GM21381 (cell line): ENCODE measurements around the gene ADRA2B.
"Not testable (repeated sequence)": the region's sequence is repeated elsewhere in the genome, so short reads cannot be mapped to it uniquely, and the experiment has no call there.

Source experiments
- ATAC-seq: cut with Tn5 transposase; IDR thresholded peaks from one replicate; pipeline ENCODE4 v1.9.1; 2021; ENCODE audit warnings: mild to moderate bottlenecking, moderate library complexity; ENCODE audit not compliant: unreplicated experiment

Gene ADRA2B

DNA sequence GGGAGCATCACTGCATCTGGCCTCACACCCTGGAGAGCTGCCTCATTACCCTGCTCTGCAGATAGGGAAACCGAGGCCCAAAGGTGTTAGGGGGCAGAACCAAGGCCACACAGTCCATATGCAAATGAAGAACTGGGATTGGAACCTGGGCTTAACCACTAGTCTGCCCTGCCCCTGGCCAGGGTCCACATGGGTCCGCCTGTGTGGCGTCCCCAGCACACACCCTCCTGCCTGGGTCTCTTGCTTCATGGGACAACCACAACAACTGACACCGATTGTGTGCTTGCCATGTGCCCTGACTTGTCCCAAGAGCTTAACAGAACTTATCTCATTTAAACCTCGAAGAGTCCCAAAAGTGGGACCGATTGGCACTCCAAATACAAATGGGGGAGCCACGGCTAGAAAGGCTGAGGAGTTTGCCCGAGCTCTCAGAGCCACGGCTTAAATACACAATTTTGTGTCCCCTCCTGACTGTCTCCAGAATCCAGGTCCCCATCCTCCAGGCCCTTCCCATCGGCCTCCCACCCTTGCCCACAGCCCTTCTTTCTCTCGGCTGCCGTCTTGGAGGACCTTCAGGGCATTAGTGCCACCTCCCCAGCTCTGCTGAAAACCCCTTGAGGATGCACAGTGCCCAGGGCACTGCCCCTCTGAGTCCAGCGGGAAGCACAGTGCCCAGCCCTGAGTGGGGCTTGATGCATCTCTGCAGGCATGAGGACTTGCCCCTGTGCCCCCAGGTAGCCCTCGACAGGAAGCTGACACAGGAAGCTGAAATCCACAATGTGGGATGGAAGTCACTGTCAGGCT is 34.6 kb upstream of the ADRA2B start:
- ATAC-seq, result no peak

DNA sequence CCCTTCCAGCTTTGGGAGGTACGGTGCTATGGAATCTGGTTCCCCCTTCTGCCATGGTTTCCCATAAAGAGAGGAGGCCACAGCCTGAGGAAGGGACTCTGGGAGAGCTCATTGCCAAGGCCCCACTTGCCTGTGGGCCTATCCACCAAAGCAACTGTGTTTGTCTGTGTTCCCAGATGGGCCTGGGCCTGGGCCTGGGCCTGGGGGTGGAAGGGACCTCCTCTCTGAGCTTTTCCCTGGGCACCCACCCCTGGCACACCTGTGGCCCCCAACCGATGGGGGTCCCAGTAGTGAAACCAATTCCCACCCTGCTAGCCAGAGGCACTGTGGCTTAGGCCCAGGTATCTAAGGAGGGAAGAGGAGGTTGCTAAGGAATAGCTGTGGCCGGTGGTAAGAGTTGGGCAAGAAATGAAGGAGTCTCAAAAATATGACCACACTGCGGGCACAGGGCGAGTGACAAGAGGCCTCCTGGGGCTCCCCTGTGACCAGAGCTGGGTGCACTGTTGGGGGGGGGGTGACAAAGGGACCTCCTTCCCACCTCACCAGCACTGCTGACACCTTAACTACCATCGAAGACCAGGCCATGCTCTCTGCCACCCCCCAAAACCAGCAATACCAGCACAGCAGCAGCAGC is 33.8 kb upstream of the ADRA2B start:
- no peak for ATAC-seq

DNA sequence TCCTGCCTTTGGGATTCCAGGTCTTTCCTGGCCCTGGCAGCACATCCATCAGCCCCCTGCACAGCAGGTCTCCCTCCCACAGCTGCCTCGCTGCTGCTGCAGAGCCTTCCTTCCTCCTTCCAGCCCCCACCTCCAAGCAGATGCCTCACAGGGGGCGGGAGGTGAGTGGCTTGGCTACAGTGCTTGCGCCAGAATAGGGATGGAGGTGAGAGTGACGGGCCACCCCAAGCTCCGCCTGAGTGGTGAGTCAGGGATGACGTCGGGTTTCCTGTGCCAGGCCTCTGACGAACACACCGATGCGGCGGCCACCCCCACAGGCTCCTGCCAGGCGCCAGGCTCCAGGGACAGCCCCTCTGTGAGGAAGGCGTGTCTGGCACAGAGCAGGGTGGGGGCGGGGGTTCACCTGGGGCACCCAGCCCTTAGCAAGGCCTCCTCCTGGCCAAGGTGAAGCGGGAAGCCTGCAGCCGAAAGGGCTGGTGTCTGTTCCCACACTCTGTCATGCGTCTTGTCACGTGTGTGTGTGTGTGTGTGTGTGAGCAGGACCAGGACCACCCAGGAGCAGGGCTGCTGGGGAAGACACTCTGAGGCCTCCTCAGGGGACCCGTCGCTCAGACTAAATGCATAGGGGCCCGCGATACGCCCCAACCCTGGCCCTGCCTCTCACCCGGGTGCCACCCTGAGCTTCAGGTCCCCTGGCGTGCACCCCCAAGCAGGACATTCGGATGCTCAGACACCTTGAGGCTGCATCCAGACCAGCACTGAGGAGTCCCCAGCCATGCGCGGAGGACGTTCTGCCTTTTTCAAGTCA is 32.2 kb upstream of the ADRA2B start:
- ATAC-seq, result peak; percentile 31

DNA sequence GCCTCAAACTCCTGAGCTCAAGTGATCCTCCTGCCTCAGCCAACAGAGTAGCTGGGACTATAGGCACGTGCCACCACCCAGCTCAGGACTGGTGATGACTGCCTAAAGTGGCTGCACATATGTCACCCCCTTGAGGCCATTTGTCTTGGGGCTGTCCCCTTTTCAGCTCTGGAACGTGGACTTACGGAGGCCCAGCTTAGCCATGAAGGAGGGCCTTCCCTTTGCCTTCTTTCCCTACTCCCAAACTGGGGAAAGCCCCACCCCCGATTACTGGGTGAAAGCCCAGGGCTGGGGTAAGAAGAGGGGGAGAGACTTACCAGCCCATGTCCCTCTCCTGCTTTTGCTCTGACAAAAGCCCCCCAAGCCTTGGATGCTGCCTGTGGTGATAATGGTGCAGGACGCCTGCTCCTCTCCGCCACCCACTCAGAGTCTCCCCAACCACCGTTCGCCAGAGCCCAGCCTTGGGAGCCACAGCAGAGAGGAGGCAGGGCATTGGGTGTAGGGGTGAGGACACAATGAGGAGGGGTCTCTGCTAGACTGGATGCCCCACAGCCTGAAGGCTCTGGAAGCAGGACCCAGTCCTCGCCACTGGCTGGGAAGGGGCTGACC is 31.3 kb upstream of the ADRA2B start:
- no peak for ATAC-seq

DNA sequence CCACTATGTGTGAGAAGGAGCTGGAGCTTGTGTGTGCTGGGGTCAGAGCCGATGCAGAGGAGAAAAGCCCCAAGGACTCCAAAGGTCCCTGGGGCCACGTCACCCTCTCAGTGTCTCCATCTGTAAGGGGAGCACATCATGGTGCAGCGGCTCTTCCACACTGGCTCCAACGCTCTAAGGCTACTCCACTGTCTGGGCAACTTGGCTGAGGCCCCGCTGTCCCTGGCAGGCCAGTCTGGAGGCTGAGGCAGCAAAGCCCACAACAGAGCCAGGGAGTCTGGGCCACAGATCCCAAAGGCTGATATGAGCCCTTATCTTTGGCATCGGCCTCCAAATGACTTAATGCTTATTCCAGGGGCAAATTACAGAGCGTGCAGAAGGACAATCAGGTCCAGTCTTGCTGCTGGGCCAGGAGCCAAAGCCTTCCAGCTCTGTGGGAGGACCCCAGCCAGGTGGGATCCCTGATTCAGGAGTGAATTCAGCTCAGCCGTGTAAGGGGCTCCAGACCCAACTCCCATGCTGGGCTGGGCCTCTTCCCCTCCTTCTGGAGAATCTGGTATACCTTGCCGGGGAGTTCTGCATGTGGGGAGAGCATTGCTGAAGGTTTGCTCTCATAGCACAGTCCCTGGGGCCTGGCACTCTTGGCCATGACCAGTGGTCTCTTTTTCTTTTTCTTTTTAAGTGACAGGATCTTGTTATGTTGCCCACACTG is 30.7 kb upstream of the ADRA2B start:
- no peak for ATAC-seq

DNA sequence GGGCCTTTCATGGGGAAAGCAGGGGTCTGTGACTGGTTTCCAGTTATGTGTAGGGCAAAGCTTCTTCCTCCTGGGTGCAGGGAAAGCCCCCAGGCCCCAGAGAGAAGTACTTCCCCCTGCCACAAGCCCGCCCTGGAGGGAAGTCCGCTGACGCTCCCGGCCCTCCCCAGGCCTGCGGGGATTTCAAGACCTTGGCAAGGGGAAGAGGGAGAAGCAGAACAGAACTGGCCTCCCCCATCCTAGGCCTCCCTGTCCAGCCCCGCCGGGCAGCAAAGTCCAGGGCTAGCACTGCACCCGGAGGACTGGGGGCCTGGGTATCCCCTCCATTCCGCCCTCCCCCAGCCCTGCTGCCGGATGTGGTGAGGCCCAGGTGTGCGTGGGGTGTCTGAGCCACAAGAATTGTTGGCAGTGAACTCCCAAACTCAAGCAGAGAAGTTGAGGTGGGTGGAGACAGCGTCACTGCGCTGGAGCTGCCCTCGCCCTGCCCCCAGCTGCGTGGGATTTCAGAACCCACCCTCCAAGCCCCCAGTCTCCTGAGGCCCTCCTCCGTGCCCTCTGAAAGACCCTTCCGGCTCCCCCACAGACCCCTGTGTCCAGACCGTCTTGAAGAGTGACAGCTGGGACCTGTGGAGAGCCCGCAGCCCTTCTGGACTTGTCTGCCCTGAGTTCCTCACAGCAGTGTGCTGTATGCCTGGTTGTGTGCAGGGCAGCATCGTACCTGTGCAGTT is 29.9 kb upstream of the ADRA2B start:
- peak; percentile 30 for ATAC-seq

DNA sequence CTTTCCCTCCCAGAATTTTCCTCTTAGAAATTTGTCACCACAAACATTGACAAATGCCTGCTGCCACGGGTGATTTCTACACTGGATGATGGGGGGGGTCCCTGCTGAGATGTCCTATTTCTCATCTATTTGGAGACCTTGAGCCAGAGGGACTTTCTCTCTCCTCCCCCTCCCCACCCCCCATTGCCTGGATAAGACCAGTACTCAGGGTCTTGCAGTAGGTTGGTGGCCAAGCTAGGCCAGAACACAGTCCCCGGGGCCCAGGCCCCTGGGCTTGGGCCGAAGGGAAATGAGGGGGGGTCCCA is 29.4 kb upstream of the ADRA2B start:
- no peak for ATAC-seq

DNA sequence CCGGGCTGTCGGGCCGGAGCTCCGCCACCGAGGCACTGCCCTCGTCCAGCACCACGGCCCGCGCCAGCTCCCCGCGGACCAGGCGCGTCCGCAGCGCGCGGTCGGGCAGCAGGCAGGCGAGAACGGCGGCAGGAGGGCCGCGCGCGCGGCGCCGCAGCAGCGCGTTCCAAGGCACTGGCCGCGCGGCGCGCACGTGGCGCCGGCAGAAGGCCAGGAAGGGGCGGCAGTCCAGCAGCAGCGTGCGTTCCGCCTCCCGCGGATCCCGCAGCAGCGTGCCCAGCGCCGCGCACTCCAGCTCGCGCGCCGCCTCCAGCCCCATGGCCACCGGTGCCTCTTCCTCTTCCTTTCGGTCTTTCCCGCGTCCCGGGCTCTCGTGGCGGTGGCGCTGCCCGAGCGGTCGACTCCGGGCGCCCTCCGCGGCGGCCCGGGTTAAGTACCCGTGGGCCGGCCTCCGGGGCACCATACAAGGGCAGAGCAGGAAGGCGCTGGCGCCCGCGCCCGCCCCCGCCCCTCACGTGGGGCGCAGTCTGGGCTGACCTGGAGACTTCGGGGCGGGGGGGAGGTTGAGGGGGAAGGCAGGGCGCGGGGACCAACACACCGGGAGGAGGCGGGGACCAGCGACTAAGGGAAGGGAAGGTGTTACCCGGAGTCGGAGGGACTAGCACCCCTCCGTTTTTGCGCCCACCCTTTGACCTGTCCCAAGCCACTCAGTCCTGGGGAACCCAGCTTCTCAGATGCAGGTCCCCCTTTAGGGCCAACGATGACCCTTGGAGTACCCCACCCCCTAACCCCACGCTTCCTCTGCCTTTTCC is 28.9 kb upstream of the ADRA2B start, which contains the start of gene DUSP2:
Gene DUSP2, minus strand, starts transcription at position 405 of the 812 bp plus-strand sequence. Its CDS starts 86 bp downstream, at position 319.
- peak; percentile 54 for ATAC-seq

DNA sequence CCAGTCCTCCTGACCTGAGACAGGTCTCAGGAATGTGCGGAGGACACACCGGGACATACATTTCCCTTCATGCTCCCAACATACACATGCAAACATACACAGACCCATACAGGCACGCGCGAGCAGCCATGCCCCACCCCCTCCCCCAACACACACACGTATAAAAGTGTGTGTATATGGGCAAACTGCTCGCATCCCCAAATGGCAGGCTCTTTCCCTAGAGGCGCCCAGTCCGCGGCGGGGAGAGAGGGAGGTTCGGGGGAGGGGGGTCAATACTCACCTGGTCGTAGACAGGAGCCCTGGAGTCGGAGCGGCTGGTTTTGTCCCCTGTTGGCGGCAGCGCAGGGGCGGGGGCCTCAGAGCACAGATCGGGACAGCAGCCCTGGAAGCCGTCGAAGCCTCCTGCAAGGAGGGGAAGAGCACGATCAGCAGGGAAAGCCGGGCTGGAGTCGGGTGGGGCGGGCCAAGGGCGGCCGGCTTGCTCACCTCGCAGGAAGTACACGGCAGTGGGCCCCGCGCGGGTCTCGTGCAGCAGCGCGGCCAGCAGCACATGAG is 28.2 kb upstream of the ADRA2B start:
- ATAC-seq, result peak; percentile 6

DNA sequence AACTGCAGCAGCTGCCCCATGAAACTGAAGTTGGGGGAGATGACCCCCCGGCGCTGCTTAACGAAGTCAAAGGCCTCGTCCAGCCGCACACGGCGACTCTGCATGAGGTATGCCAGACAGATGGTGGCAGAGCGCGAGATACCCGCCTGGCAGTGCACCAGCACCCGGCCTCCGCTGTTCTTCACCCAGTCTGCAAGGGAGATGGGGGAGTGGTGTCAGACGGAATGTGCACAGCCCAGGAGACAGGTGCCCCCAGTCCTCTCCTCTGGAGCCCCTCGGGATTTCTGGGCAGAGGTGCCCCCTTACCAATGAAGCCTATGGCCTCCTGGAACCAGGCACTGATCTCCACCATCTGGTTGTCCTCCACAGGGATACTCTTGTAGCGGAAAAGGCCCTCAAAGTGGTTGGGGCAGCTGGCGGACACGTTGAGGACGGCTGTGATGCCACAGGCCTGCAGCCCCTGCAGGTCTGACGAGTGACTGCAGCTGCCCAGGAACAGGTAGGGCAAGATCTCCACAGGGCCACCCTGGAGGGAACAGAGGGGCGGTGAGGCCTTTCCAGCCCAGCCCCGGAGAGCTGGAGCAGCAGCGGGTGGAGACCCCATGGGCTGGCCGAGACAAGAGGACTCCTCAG is 27.6 kb upstream of the ADRA2B start:
- ATAC-seq, result no peak

DNA sequence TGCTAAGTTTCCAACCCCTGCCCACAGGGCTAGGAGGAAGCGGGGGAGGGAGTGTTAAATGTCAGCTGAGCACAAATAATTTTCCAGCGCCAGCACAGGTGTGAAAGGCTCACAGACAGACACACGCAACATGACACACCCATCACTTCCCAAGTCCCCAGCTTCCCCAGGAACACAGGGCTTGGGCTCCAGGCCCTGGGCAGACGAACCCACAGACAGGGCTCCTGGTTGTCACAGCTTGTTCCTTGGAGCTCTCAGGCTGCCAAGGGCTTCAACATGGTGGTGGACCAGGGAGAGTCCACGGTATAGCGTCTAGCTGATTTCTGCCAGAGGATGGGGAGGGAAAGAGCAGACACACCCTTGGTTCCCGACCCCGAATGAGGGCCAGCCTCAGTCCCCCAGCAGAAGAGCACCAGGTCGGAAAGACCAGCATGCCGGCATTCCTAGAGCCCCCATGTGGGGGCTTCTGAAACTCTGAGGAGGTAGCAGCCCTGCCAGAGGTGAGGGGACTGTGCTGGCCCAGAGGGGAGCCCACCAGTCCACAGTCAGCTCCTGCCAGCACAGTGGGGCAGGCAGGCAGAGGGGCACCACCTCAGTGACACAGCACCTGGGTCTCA is 27.0 kb upstream of the ADRA2B start:
- no peak for ATAC-seq

DNA sequence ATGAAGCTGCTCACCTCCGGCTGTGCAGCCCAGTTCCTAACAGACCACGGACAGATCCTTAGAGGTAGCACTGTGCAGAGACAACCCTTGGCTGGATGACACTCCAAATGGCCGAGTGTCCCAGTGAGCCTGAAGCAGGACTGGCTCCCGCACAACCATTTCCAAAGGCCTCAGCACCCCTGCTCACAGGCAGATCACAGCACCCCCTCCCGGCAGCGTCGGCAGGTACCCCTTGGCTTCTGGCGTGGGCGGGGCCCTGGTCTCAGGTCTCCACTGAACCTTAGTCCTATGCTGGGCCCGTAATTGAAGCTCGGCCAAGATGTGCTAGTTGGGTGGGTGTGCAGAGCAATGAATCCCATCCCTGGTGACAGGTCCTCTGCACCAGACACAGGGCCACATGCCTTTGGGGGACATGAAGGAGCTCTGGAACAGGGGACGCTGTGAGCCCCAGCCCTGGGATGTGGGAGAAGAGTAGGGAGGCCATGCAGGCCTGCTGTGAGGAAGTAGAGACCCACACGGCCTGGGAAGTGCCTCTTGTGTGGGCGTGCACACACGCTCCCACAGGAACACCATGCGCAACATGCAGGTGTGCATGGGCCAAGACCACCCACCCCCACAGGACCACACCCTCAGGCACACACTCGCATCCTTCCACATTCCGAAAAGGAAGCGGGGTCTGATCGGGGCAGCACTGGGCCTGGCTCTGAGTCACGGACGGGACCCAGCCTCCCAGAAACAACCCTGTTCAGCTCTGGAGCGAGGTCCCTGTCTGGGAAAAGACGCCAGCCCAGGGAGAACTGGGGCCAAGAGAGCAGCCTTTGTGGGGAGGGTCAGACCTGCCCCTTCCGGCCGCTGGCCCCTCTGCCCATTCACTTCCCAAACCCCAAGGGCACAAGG is 26.1 kb upstream of the ADRA2B start:
- ATAC-seq, result no peak

DNA sequence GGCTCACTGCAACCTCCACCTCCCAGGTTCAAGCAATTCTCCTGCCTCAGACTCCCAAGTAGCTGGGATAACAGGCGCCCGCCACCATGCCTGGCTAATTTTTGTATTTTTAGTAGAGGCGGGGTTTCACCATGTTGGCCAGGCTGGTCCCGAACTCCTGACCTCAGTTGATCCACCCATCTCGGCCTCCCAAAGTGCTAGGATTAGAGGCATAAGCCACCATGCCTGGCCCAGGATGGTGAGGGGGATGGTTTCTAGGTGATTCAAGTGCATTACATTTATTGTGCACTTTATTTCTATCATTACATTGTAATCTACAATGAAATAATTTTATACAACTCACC is 25.2 kb upstream of the ADRA2B start:
- not testable (repeated sequence) for ATAC-seq

DNA sequence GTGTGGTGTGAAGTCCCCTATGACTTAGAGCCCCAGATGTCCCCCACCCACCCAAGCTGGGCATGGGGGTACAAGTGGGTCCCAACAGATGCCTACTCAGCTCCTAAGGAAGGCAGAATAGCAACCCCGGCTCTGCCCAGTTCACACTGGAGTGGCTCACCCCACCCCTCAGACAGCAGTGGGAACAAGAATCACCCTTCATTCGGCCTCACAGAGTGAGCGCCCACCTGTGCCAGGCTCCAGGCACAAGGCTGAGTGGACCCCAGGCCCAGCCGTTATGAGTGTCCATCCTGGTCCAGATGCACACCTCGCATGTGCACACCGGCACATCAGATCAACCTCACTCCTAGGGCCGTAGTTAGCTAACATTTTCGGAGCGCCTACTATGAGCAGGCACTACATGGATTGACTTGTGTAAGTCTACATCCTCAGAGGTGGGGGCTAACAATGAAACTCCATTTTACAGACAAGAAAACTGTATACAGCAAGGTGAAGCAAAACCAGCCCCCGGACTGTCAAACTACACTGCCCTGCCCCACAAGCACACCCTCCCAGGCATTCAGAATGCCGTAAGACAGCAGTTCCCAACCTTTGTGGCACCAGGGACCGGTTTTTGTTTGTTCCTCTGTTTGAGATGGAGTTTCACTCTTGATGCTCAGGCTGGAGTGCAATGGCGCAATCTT is 24.7 kb upstream of the ADRA2B start:
- ATAC-seq, result no peak

DNA sequence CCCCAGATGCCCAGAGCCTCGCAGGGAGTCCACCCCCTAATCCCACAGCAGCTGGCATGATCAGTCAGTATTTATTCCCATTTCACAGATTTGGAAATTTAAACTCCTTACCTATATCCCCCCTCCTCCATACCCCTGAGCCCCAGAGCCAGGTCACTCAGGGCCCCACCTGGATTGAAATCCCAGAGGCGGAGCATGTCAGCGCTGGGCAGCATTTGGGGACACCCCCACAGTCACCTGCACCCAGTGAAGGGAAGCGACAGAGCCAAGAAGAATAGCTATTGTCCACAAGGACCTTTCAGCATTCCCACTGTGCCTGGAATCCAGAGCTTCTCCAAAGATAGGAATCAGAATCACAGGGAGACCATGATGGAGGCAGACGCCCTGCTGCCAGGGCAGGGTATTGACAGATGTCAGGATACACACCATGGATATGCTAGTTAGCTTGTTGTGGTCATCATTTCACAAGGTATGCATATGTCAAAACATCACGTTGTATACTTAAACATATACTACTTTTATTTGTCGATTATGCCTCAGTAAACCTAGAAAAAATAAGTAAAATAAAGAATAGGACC is 22.9 kb upstream of the ADRA2B start:
- ATAC-seq, result no peak
